H1 (cell line): ENCODE measurements around the gene CA5A. TPM values are rescaled to one million over a fixed set of nuclear protein-coding genes. Genes with fewer than 3 reads are reported as not detected.

Experiments
- CHD7 ChIP-seq: fragments of 300-600 bp; sonication (generic); IDR thresholded peaks from 2 replicates; pipeline ENCODE4 v1.7.1; 2012; ENCODE audit warnings: low read length, moderate library complexity, mild to moderate bottlenecking, inconsistent platforms; ENCODE audit not compliant: insufficient replicate concordance
- CTCF ChIP-seq, 3 experiments: IDR thresholded peaks; 1 replicate in 2 of 3; 2 replicates in 1 of 3; pipeline versions ENCODE4 v1.5.1 to v1.6.1; 2011; ENCODE audit warnings: low read length in 3 of 3, mild to moderate bottlenecking in 3 of 3, inconsistent platforms in 2 of 3, low read depth in 1 of 3, moderate library complexity in 1 of 3; ENCODE audit not compliant: insufficient read depth in 1 of 3; ENCODE audit errors: control extremely low read depth in 1 of 3
- EZH2 ChIP-seq: fragments of 200-600 bp; sonication (generic); IDR thresholded peaks from 2 replicates; pipeline ENCODE4 v1.7.1; 2012; ENCODE audit warnings: low read depth, mild to moderate bottlenecking, moderate library complexity, low read length, inconsistent platforms; ENCODE audit not compliant: severe bottlenecking
- KDM4A ChIP-seq: IDR thresholded peaks from one replicate; pipeline ENCODE4 v1.7.1; 2012; ENCODE audit warnings: low read depth, mild to moderate bottlenecking, moderate library complexity, low read length, inconsistent platforms; ENCODE audit not compliant: severe bottlenecking
- PHF8 ChIP-seq: fragments of 200-600 bp; sonication (generic); conservative IDR thresholded peaks from 2 replicates; pipeline ENCODE4 v1.7.1; 2012; ENCODE audit warnings: low read depth, mild to moderate bottlenecking, inconsistent platforms, low read length, moderate library complexity
- RAD21 ChIP-seq, 2 experiments: IDR thresholded peaks in 1 of 2; conservative IDR thresholded peaks in 1 of 2; 2 replicates each; pipeline ENCODE4 v1.6.1; 2011; ENCODE audit warnings: low read depth in 2 of 2, low read length in 2 of 2, improper control_type of control experiment in 1 of 2, inconsistent platforms in 1 of 2, mild to moderate bottlenecking in 1 of 2, moderate library complexity in 1 of 2
- SIRT6 ChIP-seq: IDR thresholded peaks from one replicate; pipeline ENCODE4 v1.7.1; 2012; ENCODE audit warnings: low read length, inconsistent platforms
- TBP ChIP-seq: IDR thresholded peaks from 2 replicates; pipeline ENCODE4 v1.6.1; 2011; ENCODE audit warnings: low read depth, low read length, improper control_type of control experiment
- polyA plus RNA-seq, 7 experiments: library from polyadenylated mRNA; depleted of rRNA in 3 of 7; stranded (reverse) in 5 of 7; unstranded in 2 of 7; fragments of >200 nt in 5 of 7; fragments of 200-250 nt in 2 of 7; gene quantifications; 1 replicate in 5 of 7; 2 replicates in 1 of 7; 4 replicates in 1 of 7; pipeline versions ENCODE4 v1.2.1 to v1.2.3, GENCODE V29; 2011 to 2013; ENCODE audit warnings: missing spikeins in 2 of 7, mixed read lengths in 2 of 7
- total RNA-seq: library from RNA; stranded (reverse); fragmentation: NEBNext Ultra II Directional; extraction: Animal tissue kit (Norgen Biotek cat#: 25700); gene quantifications from 2 replicates; pipeline ENCODE4 v1.2.1, GENCODE V29; 2021

The CA5A gene
- total and polyA plus RNA-seq, 2 of the 8 experiments (the other 6 are each of a cell fraction or from before 2014, with no cell fraction given), result not detected

GRCh38 chr16:87929986-87930385 lies 6.3 kb downstream of the CA5A start (continued):
- no peak for TF ChIP-seq CHD7
- TF ChIP-seq TBP, result no peak
- TF ChIP-seq CTCF (IDR thresholded peaks at IDR 0.05; ENCODE audit: control extremely low read depth in 1 of 3, insufficient read depth in 1 of 3, low read depth in 1 of 3, low read length in 3 of 3), result no peak
- no peak for TF ChIP-seq KDM4A
- TF ChIP-seq EZH2, result no peak
- no peak for TF ChIP-seq SIRT6
- TF ChIP-seq RAD21 (IDR thresholded peaks at IDR 0.05 in 1 of 2, conservative IDR thresholded peaks at IDR 0.05 in 1 of 2; ENCODE audit: low read depth in 2 of 2, low read length in 2 of 2), result no peak
- no peak for TF ChIP-seq PHF8
